Lung (tissue), 12 donors: ENCODE measurements around the gene GRID1. TPM values are rescaled to one million over a fixed set of nuclear protein-coding genes. Genes with fewer than 3 reads are reported as not detected.

Experiments used
- ATAC-seq: fragments of 200-7000 bp; cut with Tn5 transposase; one replicate; pipeline ENCODE4 v1.9.1; 2020; ENCODE audit warnings: moderate number of reproducible peaks; ENCODE audit not compliant: insufficient read depth, low FRiP score
- DNase-seq, 3 donors: peaks; one replicate each; pipeline ENCODE4 v3.0.0-alpha.2; 2013 to 2017
- H3K27ac ChIP-seq, 2 donors: one replicate each; pipeline ENCODE4 v1.5.1; 2013; ENCODE audit warnings: mild to moderate bottlenecking in 2 of 2, moderate library complexity in 2 of 2, control low read depth in 1 of 2, inconsistent platforms in 1 of 2, low read depth in 1 of 2, low read length in 1 of 2
- H3K27me3 ChIP-seq, 3 donors: one replicate each; pipeline ENCODE4 v1.5.1; 2013; ENCODE audit warnings: low read length in 2 of 3; ENCODE audit not compliant: control insufficient read depth in 3 of 3, insufficient read depth in 3 of 3
- H3K36me3 ChIP-seq, 4 donors: one replicate each; pipeline ENCODE4 v1.5.1; 2013; ENCODE audit warnings: low read length in 4 of 4, mild to moderate bottlenecking in 1 of 4, moderate library complexity in 1 of 4; ENCODE audit not compliant: control insufficient read depth in 4 of 4, insufficient read depth in 4 of 4
- H3K4me1 ChIP-seq, 5 donors: one replicate each; pipeline ENCODE4 v1.5.1; 2013; ENCODE audit warnings: low read length in 5 of 5, mild to moderate bottlenecking in 2 of 5, moderate library complexity in 1 of 5; ENCODE audit not compliant: control insufficient read depth in 5 of 5, insufficient read depth in 5 of 5
- H3K4me3 ChIP-seq: one replicate; pipeline ENCODE4 v1.5.1; 2013; ENCODE audit warnings: mild to moderate bottlenecking, control low read depth, moderate library complexity
- H3K9ac ChIP-seq, 2 donors: one replicate each; pipeline ENCODE4 v1.5.1; 2013; ENCODE audit warnings: low read length in 2 of 2, control low read depth in 1 of 2; ENCODE audit not compliant: insufficient read depth in 1 of 2
- H3K9me3 ChIP-seq, 4 donors: one replicate each; pipeline ENCODE4 v1.5.1; 2013; ENCODE audit warnings: low read length in 3 of 4, mild to moderate bottlenecking in 1 of 4, moderate library complexity in 1 of 4; ENCODE audit not compliant: control insufficient read depth in 4 of 4, insufficient read depth in 3 of 4
- CTCF ChIP-seq: IDR thresholded peaks from 2 replicates; pipeline ENCODE4 v1.5.1; 2012; ENCODE audit warnings: mild to moderate bottlenecking; ENCODE audit errors: control extremely low read depth, extremely low read depth
- WGBS, 2 donors: extraction: QIAGEN DNeasy Blood & Tissue Kit; methylation state at CpG; one replicate each; pipeline ENCODE4 v1.1.7; 2013; 5-methylcytosine and 5-hydroxymethylcytosine counted together
- polyA plus RNA-seq, 2 donors: library from polyadenylated mRNA; stranded (reverse); fragments of 200-250 nt; gene quantifications; one replicate each; pipeline ENCODE4 v1.2.1, GENCODE V29; 2013
- total RNA-seq, 2 donors: library from RNA; depleted of rRNA in 1 of 2; stranded (reverse); fragments of >200 nt in 1 of 2; gene quantifications; one replicate each; pipeline ENCODE4 v1.2.1, GENCODE V29; 2014 to 2021
- donor health status: control.
- donor health status: control.
- donor health status: Bipolar disorder and iron deficiency.
- donor health status: healthy.
- donor health status: DM: yes; HTN: yes; CAD: no.

Gene GRID1
- total and polyA plus RNA-seq, 4 donors, result 1.1 to 3.6 (median 2.2) TPM

- Histone ChIP-seq H3K27ac (no peak overlapping the region), H3K4me3 (no peak overlapping the region), H3K9ac (no peak overlapping the region), H3K4me1 (peaks cover 0 to 4% (median 0%) of the 10 kb centered on the region in 5 donors), H3K9me3 (no peaks in the 10 kb centered on the region), H3K36me3 (no peaks in the 10 kb centered on the region), H3K27me3 (no peaks in the 10 kb centered on the region)
- 39 to 40% methylated on average over 3 of the region's 3 CpGs for WGBS, 2 donors
- no peak for TF ChIP-seq CTCF
- ATAC-seq (no peak), DNase-seq (peak in 1 of 3 donors; percentile 43)
Observed at GRCh38 chr10:85888004-85888403, 478.6 kb downstream of the GRID1 start.

GRCh38 chr10:85874208-85874607, 492.4 kb downstream of the GRID1 start:
- H3K36me3 ChIP-seq, result no peaks in the 10 kb centered on the region
- H3K27ac ChIP-seq, result no peak overlapping the region
- ATAC-seq (no peak), DNase-seq (no peak)
- peaks cover 0 to 5% (median under 1%) of the 10 kb centered on the region in 4 donors for H3K9me3 ChIP-seq
- TF ChIP-seq CTCF, result no peak
- no peaks in the 10 kb centered on the region for H3K4me1 ChIP-seq
- H3K9ac ChIP-seq, result no peak overlapping the region
- no peaks in the 10 kb centered on the region for H3K27me3 ChIP-seq
- H3K4me3 ChIP-seq, result no peak overlapping the region

GRCh38 chr10:85873063-85873462, 493.5 kb downstream of the GRID1 start:
- ATAC-seq (no peak), DNase-seq (no peak)
- H3K4me1 ChIP-seq, result no peaks in the 10 kb centered on the region
- no peak overlapping the region for H3K4me3 ChIP-seq
- no peak overlapping the region for H3K9ac ChIP-seq
- TF ChIP-seq CTCF, result no peak
- H3K27me3 ChIP-seq, result no peaks in the 10 kb centered on the region
- no peak overlapping the region for H3K27ac ChIP-seq
- WGBS, 2 donors, result 83 to 88% methylated on average over 3 of the region's 3 CpGs
- no peaks in the 10 kb centered on the region for H3K36me3 ChIP-seq
- peaks cover 0 to 5% (median under 1%) of the 10 kb centered on the region in 4 donors for H3K9me3 ChIP-seq
